ENCODE measurements around the gene NKX2-8.

DNA sequence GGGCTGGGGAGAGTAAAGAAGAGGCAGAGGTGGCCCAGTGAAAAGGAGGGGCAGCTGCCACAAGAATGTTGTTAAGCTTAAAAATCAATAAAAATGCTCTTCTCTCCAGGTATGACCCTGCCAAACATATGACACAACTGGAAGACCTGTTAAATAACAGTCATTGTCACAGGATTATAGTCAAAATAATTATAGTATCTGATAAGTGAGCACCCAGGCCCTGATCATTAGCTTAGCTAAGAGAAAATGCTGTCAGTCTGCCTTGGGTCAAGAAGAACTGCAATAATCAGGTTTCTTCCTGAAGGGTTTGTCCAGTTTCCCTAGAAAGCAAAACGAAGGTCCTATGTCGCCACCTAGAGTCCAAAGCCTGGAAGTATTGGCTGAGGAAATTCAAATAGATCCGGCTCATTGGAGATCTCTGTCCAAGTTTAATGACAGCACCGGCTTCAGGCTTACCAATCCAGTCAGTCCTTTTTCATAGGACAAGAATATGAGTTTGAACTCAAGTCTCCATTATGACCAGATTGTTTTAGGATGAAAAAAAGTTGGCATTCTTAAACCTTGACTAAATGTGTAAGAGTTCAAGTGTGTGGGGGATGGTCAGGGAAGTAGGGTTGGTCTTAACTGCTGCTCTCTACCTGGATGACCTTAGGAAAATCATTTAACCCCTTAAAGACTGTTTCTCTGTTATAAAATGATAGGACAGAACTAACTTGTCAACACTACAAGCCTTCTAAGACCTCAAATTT, 22.5 kb upstream of the NKX2-8 start:
- TF ChIP-seq, protein P1, sequence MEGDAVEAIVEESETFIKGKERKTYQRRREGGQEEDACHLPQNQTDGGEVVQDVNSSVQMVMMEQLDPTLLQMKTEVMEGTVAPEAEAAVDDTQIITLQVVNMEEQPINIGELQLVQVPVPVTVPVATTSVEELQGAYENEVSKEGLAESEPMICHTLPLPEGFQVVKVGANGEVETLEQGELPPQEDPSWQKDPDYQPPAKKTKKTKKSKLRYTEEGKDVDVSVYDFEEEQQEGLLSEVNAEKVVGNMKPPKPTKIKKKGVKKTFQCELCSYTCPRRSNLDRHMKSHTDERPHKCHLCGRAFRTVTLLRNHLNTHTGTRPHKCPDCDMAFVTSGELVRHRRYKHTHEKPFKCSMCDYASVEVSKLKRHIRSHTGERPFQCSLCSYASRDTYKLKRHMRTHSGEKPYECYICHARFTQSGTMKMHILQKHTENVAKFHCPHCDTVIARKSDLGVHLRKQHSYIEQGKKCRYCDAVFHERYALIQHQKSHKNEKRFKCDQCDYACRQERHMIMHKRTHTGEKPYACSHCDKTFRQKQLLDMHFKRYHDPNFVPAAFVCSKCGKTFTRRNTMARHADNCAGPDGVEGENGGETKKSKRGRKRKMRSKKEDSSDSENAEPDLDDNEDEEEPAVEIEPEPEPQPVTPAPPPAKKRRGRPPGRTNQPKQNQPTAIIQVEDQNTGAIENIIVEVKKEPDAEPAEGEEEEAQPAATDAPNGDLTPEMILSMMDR (IDR thresholded peaks at IDR 0.05 in 8 of 11, conservative IDR thresholded peaks at IDR 0.05 in 3 of 11): peak in 9 of 11 experiments; percentile 43 to 76 (median 60)
- TF ChIP-seq POLR2AphosphoS5 (IDR thresholded peaks at IDR 0.05): no peak
- no peak for TF ChIP-seq POLR2A (IDR thresholded peaks at IDR 0.05)

Measured in spleen (tissue), 7 donors.